ENCODE measurements around the gene SLCO4A1.
"Not testable (repeated sequence)": the region's sequence is repeated elsewhere in the genome, so short reads cannot be mapped to it uniquely, and the experiment has no call there.

DNA sequence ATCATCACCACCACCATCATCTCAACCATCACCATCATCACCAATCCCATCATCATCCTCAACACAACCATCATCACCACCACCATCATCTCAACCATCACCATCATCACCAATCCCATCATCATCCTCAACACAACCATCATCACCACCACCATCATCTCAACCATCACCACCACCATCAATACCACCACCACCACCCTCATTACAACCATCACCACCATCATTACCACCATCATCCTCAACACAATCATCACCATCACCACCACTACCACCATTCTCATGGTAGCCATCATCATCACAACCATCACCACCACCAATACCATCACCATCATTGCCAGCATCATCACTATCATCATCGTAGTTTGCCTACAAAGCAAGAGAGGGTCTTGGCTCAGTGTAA lies 14.9 kb upstream of the SLCO4A1 start:
- TF ChIP-seq, protein P1, sequence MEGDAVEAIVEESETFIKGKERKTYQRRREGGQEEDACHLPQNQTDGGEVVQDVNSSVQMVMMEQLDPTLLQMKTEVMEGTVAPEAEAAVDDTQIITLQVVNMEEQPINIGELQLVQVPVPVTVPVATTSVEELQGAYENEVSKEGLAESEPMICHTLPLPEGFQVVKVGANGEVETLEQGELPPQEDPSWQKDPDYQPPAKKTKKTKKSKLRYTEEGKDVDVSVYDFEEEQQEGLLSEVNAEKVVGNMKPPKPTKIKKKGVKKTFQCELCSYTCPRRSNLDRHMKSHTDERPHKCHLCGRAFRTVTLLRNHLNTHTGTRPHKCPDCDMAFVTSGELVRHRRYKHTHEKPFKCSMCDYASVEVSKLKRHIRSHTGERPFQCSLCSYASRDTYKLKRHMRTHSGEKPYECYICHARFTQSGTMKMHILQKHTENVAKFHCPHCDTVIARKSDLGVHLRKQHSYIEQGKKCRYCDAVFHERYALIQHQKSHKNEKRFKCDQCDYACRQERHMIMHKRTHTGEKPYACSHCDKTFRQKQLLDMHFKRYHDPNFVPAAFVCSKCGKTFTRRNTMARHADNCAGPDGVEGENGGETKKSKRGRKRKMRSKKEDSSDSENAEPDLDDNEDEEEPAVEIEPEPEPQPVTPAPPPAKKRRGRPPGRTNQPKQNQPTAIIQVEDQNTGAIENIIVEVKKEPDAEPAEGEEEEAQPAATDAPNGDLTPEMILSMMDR (IDR thresholded peaks at IDR 0.05): not testable (repeated sequence)
- not testable (repeated sequence) for TF ChIP-seq ZFX (IDR thresholded peaks at IDR 0.05; ENCODE audit: borderline replicate concordance)
